ENCODE results near the gene ADISSP.

Gene ADISSP

DNA sequence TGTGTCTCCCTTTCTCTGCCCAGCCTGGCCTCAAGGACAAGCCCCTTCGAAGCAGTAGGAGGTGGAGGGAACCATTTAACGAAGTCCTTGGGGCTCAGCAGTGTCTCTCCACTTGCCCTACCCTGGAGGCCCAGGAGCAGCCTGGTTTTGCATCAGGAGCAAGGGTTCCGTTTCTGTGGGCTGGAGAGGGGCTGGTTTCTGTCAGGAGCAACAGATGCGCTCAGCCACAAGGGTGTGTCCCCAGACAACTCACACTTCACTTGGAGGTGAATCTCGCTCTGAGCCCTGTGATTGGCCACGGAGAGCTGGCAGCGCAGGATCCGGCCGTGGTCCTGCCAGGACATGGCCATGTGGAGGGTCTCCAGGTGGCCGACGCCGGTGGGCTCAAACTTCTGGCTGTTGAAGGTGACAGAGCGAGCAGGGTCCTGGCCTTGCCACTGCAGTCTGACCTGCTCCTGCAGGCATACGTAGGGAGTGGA is 62.0 kb downstream of the ADISSP start:
- H3K4me3 ChIP-seq (ENCODE audit: low read depth, low read length): no peak overlapping the region
- DNase-seq (ENCODE audit: low read depth, low spot score): no peak
- ChIA-PET CTCF (interaction anchor here (27.2 to 43.4 kb wide), 2 partner anchors 2 to 19 kb away, joined by 1151 read pairs; partner anchors contain the start of genes ADAM33 and SIGLEC1), POLR2A (no interaction called here)
- TF ChIP-seq, protein P1, sequence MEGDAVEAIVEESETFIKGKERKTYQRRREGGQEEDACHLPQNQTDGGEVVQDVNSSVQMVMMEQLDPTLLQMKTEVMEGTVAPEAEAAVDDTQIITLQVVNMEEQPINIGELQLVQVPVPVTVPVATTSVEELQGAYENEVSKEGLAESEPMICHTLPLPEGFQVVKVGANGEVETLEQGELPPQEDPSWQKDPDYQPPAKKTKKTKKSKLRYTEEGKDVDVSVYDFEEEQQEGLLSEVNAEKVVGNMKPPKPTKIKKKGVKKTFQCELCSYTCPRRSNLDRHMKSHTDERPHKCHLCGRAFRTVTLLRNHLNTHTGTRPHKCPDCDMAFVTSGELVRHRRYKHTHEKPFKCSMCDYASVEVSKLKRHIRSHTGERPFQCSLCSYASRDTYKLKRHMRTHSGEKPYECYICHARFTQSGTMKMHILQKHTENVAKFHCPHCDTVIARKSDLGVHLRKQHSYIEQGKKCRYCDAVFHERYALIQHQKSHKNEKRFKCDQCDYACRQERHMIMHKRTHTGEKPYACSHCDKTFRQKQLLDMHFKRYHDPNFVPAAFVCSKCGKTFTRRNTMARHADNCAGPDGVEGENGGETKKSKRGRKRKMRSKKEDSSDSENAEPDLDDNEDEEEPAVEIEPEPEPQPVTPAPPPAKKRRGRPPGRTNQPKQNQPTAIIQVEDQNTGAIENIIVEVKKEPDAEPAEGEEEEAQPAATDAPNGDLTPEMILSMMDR (IDR thresholded peaks at IDR 0.05; ENCODE audit: insufficient read depth, low read length, missing control alignments): no peak

- no peak for DNase-seq (ENCODE audit: low read depth, low spot score)
- ChIA-PET CTCF (interaction anchor here (1.1 to 43.4 kb wide), 5 partner anchors 4 to 142 kb away, joined by 3 to 1151 read pairs (median 8); partner anchors contain the start of genes ADAM33 and SIGLEC1), POLR2A (interaction anchor here (0.6 kb wide), 1 partner anchor 20 kb away, joined by 3 read pairs; no protein-coding TSS in a partner anchor)
- no peak overlapping the region for H3K4me3 ChIP-seq (ENCODE audit: low read depth, low read length)
- TF ChIP-seq, protein P1 (IDR thresholded peaks at IDR 0.05; ENCODE audit: insufficient read depth, low read length, missing control alignments): no peak
These were observed 63.5 kb downstream of the ADISSP start for GRCh38 chr20:3704087-3704486.

All from AG04449 (cell line).